ENCODE data around the gene KPNA1.

KPNA1 gene

DNA sequence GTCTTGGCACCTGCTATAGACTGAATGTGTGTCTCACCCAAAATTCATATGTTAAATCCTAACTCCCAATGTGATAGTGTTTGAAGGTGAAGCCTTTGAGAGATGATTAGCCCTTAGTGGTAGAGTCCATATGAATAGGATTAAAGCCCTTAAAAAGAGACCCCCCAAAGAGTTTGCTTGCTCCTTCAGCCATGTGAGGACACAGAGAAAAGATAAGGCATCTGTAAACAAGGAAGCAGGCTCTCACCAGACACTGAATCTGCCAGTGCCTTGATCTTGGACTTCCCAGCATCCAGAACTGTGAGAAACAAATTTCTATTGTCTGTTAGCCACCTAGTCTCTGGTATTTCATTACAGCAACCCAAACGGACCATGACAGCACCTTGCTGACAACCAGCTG lies 16.6 kb downstream of the KPNA1 start:
- Histone ChIP-seq H3K4me1 (ENCODE audit: insufficient read depth, poor library complexity, severe bottlenecking) (peaks cover 22% of the 10 kb centered on the region), H3K27me3 (ENCODE audit: insufficient read depth, poor library complexity, severe bottlenecking) (no peaks in the 10 kb centered on the region), H3K36me3 (ENCODE audit: low read depth) (peaks cover 33% of the 10 kb centered on the region), H3K9me3 (ENCODE audit: severe bottlenecking) (no peaks in the 10 kb centered on the region), H3K4me3 (ENCODE audit: severe bottlenecking) (no peak overlapping the region), H3K27ac (ENCODE audit: poor library complexity, severe bottlenecking) (peak overlapping the region; percentile 18)
- TF ChIP-seq, protein P1, sequence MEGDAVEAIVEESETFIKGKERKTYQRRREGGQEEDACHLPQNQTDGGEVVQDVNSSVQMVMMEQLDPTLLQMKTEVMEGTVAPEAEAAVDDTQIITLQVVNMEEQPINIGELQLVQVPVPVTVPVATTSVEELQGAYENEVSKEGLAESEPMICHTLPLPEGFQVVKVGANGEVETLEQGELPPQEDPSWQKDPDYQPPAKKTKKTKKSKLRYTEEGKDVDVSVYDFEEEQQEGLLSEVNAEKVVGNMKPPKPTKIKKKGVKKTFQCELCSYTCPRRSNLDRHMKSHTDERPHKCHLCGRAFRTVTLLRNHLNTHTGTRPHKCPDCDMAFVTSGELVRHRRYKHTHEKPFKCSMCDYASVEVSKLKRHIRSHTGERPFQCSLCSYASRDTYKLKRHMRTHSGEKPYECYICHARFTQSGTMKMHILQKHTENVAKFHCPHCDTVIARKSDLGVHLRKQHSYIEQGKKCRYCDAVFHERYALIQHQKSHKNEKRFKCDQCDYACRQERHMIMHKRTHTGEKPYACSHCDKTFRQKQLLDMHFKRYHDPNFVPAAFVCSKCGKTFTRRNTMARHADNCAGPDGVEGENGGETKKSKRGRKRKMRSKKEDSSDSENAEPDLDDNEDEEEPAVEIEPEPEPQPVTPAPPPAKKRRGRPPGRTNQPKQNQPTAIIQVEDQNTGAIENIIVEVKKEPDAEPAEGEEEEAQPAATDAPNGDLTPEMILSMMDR (IDR thresholded peaks at IDR 0.05; ENCODE audit: poor library complexity, severe bottlenecking): no peak
- DNase-seq (ENCODE audit: low spot score): no peak
- no peak for ATAC-seq (ENCODE audit: low read depth)

DNA sequence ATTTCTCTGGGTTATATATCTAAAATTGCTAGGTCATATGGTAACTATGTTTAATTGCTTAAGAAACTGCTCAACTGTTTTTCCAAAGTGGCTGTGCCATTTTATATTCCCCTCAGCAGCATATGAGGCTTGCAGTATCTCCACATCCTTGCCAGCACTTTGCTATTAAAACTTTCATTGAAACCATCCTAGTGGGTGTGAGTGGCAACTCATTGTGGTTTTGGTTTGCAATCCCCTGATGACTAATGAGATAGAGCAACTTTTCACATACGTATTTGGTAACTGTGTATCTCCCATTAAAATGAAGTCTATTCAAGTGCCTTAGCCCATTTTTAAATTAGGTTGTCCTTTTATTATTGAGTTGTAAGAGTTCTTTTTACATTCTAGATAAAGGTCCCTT lies 17.3 kb downstream of the KPNA1 start:
- Histone ChIP-seq H3K9me3 (ENCODE audit: severe bottlenecking) (no peaks in the 10 kb centered on the region), H3K4me1 (ENCODE audit: insufficient read depth, poor library complexity, severe bottlenecking) (peaks cover 22% of the 10 kb centered on the region), H3K4me3 (ENCODE audit: severe bottlenecking) (no peak overlapping the region), H3K27me3 (ENCODE audit: insufficient read depth, poor library complexity, severe bottlenecking) (no peaks in the 10 kb centered on the region), H3K36me3 (ENCODE audit: low read depth) (peaks cover 40% of the 10 kb centered on the region), H3K27ac (ENCODE audit: poor library complexity, severe bottlenecking) (peak overlapping the region; percentile 18)
- no peak for DNase-seq (ENCODE audit: low spot score)
- peak; percentile 98 for ATAC-seq (ENCODE audit: low read depth)
- TF ChIP-seq, protein P1 (IDR thresholded peaks at IDR 0.05; ENCODE audit: poor library complexity, severe bottlenecking): no peak

DNA sequence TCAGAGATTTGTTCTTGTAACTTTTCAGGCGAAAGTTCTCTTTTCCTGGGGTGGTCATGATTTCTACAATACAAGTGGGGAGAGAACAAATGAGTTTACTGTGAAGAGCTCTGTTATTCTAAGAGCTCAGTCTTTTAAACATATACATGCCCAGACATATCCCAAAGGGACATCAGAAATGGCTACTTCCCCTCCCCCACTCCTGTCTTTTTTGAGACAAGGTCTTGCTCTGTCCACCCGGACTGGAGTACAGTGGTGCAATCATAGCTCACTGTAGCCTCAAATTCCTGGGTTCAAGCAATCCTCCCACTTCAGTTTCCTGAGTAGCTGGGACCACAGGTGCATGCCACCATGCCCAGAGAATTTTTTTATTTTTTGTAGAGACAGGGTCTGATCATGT lies 18.2 kb downstream of the KPNA1 start:
- peaks cover 22% of the 10 kb centered on the region for H3K4me1 ChIP-seq (ENCODE audit: insufficient read depth, poor library complexity, severe bottlenecking)
- no peaks in the 10 kb centered on the region for H3K9me3 ChIP-seq (ENCODE audit: severe bottlenecking)
- peaks cover 47% of the 10 kb centered on the region for H3K36me3 ChIP-seq (ENCODE audit: low read depth)
- TF ChIP-seq, protein P1 (IDR thresholded peaks at IDR 0.05; ENCODE audit: poor library complexity, severe bottlenecking): no peak
- ATAC-seq (ENCODE audit: low read depth) (no peak), DNase-seq (ENCODE audit: low spot score) (no peak)
- H3K4me3 ChIP-seq (ENCODE audit: severe bottlenecking): no peak overlapping the region
- H3K27me3 ChIP-seq (ENCODE audit: insufficient read depth, poor library complexity, severe bottlenecking): no peaks in the 10 kb centered on the region
- H3K27ac ChIP-seq (ENCODE audit: poor library complexity, severe bottlenecking): peak overlapping the region; percentile 18

DNA sequence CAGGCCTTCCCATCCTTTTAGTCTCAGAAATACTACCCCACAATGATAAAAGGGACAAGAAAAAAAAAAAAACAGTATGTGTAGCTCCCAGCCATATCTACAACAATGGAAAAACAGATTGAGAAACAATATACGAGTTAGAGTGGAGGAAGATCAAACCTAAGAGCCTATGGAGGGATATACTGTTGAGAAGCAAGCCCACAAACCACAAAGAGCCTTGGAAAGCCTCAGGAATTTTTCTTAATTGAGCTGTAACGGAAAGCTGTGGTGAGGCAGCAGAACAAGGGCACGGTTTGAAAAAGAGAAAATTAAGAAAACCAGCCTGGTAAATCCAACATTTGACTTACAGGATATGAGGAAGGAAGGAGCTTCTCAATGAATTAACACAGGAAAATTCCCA lies 21.4 kb downstream of the KPNA1 start:
- Histone ChIP-seq H3K4me3 (ENCODE audit: severe bottlenecking) (no peak overlapping the region), H3K36me3 (ENCODE audit: low read depth) (peaks cover 60% of the 10 kb centered on the region), H3K4me1 (ENCODE audit: insufficient read depth, poor library complexity, severe bottlenecking) (peaks cover 22% of the 10 kb centered on the region), H3K27ac (ENCODE audit: poor library complexity, severe bottlenecking) (no peak overlapping the region), H3K9me3 (ENCODE audit: severe bottlenecking) (no peaks in the 10 kb centered on the region), H3K27me3 (ENCODE audit: insufficient read depth, poor library complexity, severe bottlenecking) (no peaks in the 10 kb centered on the region)
- TF ChIP-seq, protein P1 (IDR thresholded peaks at IDR 0.05; ENCODE audit: poor library complexity, severe bottlenecking): no peak
- DNase-seq (ENCODE audit: low spot score) (no peak), ATAC-seq (ENCODE audit: low read depth) (no peak)

DNA sequence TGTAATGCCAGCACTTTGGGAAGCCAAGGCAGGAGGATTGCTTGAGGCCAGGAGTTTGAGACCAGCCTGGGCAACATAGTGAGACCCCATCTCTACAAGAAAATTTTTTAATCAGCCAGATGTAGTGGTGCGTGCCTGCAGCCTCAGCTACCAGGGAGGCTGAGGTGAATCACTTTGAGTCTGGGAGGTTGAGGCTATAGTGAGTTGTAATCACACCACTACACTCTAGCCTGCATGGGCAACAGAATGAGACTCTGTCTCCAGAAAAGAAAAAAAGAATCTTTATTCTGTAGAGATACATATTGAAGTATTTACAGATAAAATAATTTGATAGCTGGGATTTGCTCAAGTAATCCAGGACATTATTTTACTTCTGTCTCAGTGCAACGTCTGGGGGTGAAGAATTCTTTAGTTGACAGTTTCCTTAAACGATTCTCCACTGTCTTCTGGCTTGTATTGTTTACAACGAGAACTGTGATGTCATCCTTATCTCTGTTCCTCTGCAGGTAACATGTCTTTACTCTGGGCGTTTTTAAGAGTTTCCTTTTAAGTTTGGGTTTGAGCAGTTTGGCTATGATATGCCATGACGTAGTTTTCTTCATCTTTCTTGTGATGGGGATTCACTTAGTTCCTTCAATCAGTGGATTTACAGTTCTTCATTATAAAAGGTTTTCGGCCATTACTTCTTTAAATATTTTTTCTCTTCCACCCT lies 26.3 kb downstream of the KPNA1 start:
- no peaks in the 10 kb centered on the region for H3K9me3 ChIP-seq (ENCODE audit: severe bottlenecking)
- no peaks in the 10 kb centered on the region for H3K27me3 ChIP-seq (ENCODE audit: insufficient read depth, poor library complexity, severe bottlenecking)
- ATAC-seq (ENCODE audit: low read depth): no peak
- no peak overlapping the region for H3K27ac ChIP-seq (ENCODE audit: poor library complexity, severe bottlenecking)
- DNase-seq (ENCODE audit: low spot score): no peak
- peaks cover 25% of the 10 kb centered on the region for H3K4me1 ChIP-seq (ENCODE audit: insufficient read depth, poor library complexity, severe bottlenecking)
- TF ChIP-seq, protein P1 (IDR thresholded peaks at IDR 0.05; ENCODE audit: poor library complexity, severe bottlenecking): no peak
- H3K36me3 ChIP-seq (ENCODE audit: low read depth): peaks cover 57% of the 10 kb centered on the region
- H3K4me3 ChIP-seq (ENCODE audit: severe bottlenecking): no peak overlapping the region

All from RWPE2 (cell line).